NB4 (cell line): ENCODE results near the gene FBXW8.

Source experiments
- MYC ChIP-seq: IDR thresholded peaks from 2 replicates; pipeline ENCODE4 v1.6.1; 2011; ENCODE audit warnings: low read depth, low read length
- POLR2A ChIP-seq: IDR thresholded peaks from 2 replicates; pipeline ENCODE4 v1.6.1; 2011; ENCODE audit warnings: mild to moderate bottlenecking; ENCODE audit not compliant: insufficient read length; ENCODE audit errors: extremely low read depth
- TF ChIP-seq, protein P1 (sequence below): IDR thresholded peaks from one replicate; pipeline ENCODE4 v1.5.1; 2012; ENCODE audit warnings: low read depth, low read length
- TF ChIP-seq, protein P2 (sequence below): IDR thresholded peaks from 2 replicates; pipeline ENCODE4 v1.6.1; 2011; ENCODE audit warnings: low read depth, low read length

DNA sequence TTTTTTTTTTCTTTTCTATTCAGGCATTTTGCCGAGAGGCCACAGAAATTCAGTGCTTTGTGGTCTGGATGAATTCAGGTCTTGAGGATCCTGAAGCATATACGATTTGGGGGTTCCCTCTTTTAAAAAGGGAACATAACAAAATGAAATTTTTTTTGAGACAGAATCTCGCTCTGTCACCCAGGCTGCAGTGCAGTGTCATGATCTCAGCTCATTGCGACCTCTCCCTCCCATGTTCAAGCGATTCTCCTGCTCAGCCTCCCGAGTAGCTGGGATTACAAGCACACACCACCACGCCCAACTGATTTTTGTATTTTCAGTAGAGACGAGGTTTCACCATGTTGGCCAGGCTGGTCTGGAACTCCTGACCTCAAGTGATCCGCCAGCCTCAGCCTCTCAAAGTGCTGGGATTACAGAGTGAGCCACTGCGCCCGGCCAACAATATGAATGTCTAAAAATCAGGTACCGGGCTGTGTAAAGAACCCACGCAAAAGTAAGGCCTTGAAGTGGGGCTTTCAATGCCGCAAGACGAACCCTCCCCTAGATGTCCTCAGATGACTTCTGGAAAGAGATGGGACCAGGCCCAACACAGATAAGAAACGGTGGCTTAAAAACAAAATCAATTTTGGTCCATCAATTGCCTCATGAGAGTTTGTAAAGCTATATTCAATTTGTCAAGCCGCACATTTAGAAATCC lies 158.5 kb downstream of the FBXW8 start:
- TF ChIP-seq, protein P1, sequence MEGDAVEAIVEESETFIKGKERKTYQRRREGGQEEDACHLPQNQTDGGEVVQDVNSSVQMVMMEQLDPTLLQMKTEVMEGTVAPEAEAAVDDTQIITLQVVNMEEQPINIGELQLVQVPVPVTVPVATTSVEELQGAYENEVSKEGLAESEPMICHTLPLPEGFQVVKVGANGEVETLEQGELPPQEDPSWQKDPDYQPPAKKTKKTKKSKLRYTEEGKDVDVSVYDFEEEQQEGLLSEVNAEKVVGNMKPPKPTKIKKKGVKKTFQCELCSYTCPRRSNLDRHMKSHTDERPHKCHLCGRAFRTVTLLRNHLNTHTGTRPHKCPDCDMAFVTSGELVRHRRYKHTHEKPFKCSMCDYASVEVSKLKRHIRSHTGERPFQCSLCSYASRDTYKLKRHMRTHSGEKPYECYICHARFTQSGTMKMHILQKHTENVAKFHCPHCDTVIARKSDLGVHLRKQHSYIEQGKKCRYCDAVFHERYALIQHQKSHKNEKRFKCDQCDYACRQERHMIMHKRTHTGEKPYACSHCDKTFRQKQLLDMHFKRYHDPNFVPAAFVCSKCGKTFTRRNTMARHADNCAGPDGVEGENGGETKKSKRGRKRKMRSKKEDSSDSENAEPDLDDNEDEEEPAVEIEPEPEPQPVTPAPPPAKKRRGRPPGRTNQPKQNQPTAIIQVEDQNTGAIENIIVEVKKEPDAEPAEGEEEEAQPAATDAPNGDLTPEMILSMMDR, result no peak
- TF ChIP-seq POLR2A, result no peak
- TF ChIP-seq MYC, result no peak
- TF ChIP-seq, protein P2, sequence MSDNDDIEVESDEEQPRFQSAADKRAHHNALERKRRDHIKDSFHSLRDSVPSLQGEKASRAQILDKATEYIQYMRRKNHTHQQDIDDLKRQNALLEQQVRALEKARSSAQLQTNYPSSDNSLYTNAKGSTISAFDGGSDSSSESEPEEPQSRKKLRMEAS, result no peak
